ENCODE results near the gene GLTP. TPM values are rescaled to one million over a fixed set of nuclear protein-coding genes. Genes with fewer than 3 reads are reported as not detected.
A peak's percentile ranks its signal among the peaks of the same experiment; 100 is the strongest.

The GLTP gene
- total RNA-seq, 1 experiment from 2014 or later: 15.5 TPM

GRCh38 chr12:109915171-109916040 lies 35.1 kb upstream of the GLTP start:
- Histone ChIP-seq H4K8ac (replicated peaks; ENCODE audit: insufficient read length, low read depth, low read length) (no peak overlapping the region), H3K23ac (ENCODE audit: insufficient read length, low read depth, low read length) (no peak overlapping the region), H3K79me1 (ENCODE audit: insufficient read depth, low read depth, low read length, poor library complexity, severe bottlenecking) (no peaks in the 10 kb centered on the region), H3K4me1 (ENCODE audit: insufficient read depth, low read length) (no peaks in the 10 kb centered on the region), H2BK20ac (ENCODE audit: low read depth, low read length, poor library complexity, severe bottlenecking) (no peak overlapping the region), H3T11ph (ENCODE audit: low read length) (no peak overlapping the region), H3K56ac (ENCODE audit: insufficient read length, low read depth, low read length) (no peak overlapping the region), H4K5ac (ENCODE audit: insufficient read length, low read depth, low read length) (no peak overlapping the region), H3K23me2 (ENCODE audit: insufficient read length, low read depth, low read length, poor library complexity, severe bottlenecking) (no peaks in the 10 kb centered on the region), H3K27me3 (ENCODE audit: insufficient read depth, low read length) (no peaks in the 10 kb centered on the region), H4K91ac (ENCODE audit: insufficient read length, low read depth, low read length) (no peak overlapping the region), H2BK15ac (ENCODE audit: low read depth, low read length) (no peak overlapping the region), H2BK120ac (ENCODE audit: low read depth, low read length, poor library complexity, severe bottlenecking) (no peak overlapping the region), H2BK5ac (ENCODE audit: insufficient read length, low read length) (no peak overlapping the region), H3K27ac (ENCODE audit: insufficient read length, low read depth, low read length) (no peak overlapping the region), H2AK5ac (ENCODE audit: insufficient read length, low read length) (no peak overlapping the region), H3K4ac (ENCODE audit: low read depth, low read length) (no peak overlapping the region), H2AFZ (ENCODE audit: low read length) (no peak overlapping the region), H3K9me3 (ENCODE audit: control insufficient read depth, low read depth, low read length) (no peaks in the 10 kb centered on the region), H2BK12ac (ENCODE audit: insufficient read length, low read depth, low read length) (no peak overlapping the region), H4K20me1 (ENCODE audit: control insufficient read depth, insufficient read depth, insufficient read length) (no peaks in the 10 kb centered on the region), H3K79me2 (ENCODE audit: insufficient read depth, low read length) (no peaks in the 10 kb centered on the region), H3K18ac (ENCODE audit: insufficient read length, low read depth, low read length) (no peak overlapping the region), H3K14ac (ENCODE audit: insufficient read depth, low read length) (no peak overlapping the region), H3K9ac (ENCODE audit: extremely low read depth, insufficient read length, low read length) (no peak overlapping the region), H3K4me2 (ENCODE audit: insufficient read depth, insufficient read length, low read length) (no peak overlapping the region)
- Mint-ChIP-seq H3K9me3 (no peaks in the 10 kb centered on the region), H3K27ac (peak overlapping the region in 1 of 3 experiments; percentile 11; a peak in 1 of 7 replicates), H3K4me1 (0 out of 4 replicates have a peak, but pooled peaks cover 3 to 4% of the 10 kb centered on the region in 2 experiments), H3K36me3 (ENCODE audit: insufficient read depth in 1 of 3, low read depth in 3 of 3) (peaks cover 11 to 80% (median 26%) of the 10 kb centered on the region in 3 experiments), H3K27me3 (ENCODE audit: low read depth) (peaks cover 4% of the 10 kb centered on the region), H3K4me3 (no peak overlapping the region)
- TF ChIP-seq, protein P1, sequence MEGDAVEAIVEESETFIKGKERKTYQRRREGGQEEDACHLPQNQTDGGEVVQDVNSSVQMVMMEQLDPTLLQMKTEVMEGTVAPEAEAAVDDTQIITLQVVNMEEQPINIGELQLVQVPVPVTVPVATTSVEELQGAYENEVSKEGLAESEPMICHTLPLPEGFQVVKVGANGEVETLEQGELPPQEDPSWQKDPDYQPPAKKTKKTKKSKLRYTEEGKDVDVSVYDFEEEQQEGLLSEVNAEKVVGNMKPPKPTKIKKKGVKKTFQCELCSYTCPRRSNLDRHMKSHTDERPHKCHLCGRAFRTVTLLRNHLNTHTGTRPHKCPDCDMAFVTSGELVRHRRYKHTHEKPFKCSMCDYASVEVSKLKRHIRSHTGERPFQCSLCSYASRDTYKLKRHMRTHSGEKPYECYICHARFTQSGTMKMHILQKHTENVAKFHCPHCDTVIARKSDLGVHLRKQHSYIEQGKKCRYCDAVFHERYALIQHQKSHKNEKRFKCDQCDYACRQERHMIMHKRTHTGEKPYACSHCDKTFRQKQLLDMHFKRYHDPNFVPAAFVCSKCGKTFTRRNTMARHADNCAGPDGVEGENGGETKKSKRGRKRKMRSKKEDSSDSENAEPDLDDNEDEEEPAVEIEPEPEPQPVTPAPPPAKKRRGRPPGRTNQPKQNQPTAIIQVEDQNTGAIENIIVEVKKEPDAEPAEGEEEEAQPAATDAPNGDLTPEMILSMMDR (conservative IDR thresholded peaks at IDR 0.05): no peak
- WGBS (ENCODE audit: extremely low coverage, insufficient read length, low lambda C conversion rate): no CpG with 5 or more reads among the region's 26 CpGs
- DNase-seq: no peak

All from H9 (cell line).